Right atrium auricular region (tissue), 2 donors: ENCODE data around the gene HOXC5. TPM values are rescaled to one million over a fixed set of nuclear protein-coding genes. Genes with fewer than 3 reads are reported as not detected.
"Not testable (repeated sequence)": the region's sequence is repeated elsewhere in the genome, so short reads cannot be mapped to it uniquely, and the experiment has no call there.

ENCODE experiments used
- DNase-seq: peaks from one replicate; pipeline ENCODE4 v3.0.0-alpha.2; 2019; ENCODE audit warnings: low spot score
- H3K27ac ChIP-seq, 2 donors: fragments of 200-600 bp; sonication (generic); 1 replicate in 1 of 2; 2 replicates in 1 of 2; pipeline ENCODE4 v1.5.1; 2016 to 2019
- H3K27me3 ChIP-seq, 2 donors: fragments of 200-600 bp; sonication (generic); one replicate each; pipeline versions ENCODE4 v1.5.1 to v1.6.0; 2017 to 2019
- H3K36me3 ChIP-seq: fragments of 200-600 bp; sonication (generic); one replicate; pipeline ENCODE4 v1.5.1; 2016
- H3K4me1 ChIP-seq, 2 donors: fragments of 200-600 bp; sonication (generic); one replicate each; pipeline versions ENCODE4 v1.5.1 to v1.6.0; 2017 to 2019
- H3K4me3 ChIP-seq, 2 donors: fragments of 200-600 bp; sonication (generic); 1 replicate in 1 of 2; 2 replicates in 1 of 2; pipeline ENCODE4 v1.5.1; 2017 to 2019; ENCODE audit warnings: mild to moderate bottlenecking in 1 of 2, moderate library complexity in 1 of 2
- H3K9me3 ChIP-seq, 2 donors: fragments of 200-600 bp; sonication (generic); one replicate each; pipeline ENCODE4 v1.5.1; 2019
- CTCF ChIP-seq, 2 donors: fragments of 200-600 bp; sonication (generic); IDR thresholded peaks; one replicate each; pipeline ENCODE4 v1.5.1; 2019; ENCODE audit warnings: antibody characterized with exemption in 2 of 2
- total RNA-seq, 2 donors: library from RNA; depleted of rRNA; stranded (reverse); fragments of >200 nt; gene quantifications; one replicate each; pipeline ENCODE4 v1.1.0, GENCODE V29; 2016

The HOXC5 gene
- total RNA-seq, 2 donors from 2014 or later, result 0.33 TPM; not detected in 1

GRCh38 chr12:54040648-54041047 lies 7.8 kb downstream of the HOXC5 start:
- TF ChIP-seq CTCF (IDR thresholded peaks at IDR 0.05), result no peak
- Histone ChIP-seq H3K27me3 (peaks cover 5 to 12% of the 10 kb centered on the region in 2 donors), H3K9me3 (no peaks in the 10 kb centered on the region), H3K27ac (no peak overlapping the region), H3K4me1 (no peaks in the 10 kb centered on the region), H3K36me3 (no peaks in the 10 kb centered on the region), H3K4me3 (no peak overlapping the region)
- DNase-seq, result no peak

DNA sequence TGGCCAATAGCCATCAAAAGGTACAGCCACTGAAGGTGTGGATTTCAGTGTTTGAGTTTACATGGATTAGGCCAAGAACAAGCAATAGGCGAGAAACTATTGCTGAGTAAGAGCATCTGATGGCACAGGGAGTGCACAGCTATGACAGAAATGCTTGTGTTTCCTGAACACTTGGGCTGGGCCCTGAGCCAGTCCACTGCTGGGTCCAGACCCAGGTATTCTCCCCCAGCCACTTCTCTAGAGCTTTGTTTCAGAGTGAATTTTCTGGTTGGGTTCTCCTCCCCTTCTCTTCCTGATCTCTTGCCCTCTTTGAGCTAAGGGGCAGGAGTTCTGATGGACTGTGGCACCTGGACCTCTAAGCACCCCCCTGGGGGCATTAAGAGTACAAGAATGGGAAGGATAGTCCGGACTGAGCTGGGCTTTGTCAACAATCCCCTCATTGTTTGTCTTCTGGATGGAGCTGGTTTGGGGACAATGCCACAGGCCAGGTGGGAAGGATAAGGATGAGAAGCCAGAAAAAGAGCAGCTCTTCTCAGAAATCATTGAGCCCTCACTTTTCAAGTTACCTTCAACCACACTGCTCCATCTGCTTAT lies 8.3 kb downstream of the HOXC5 start:
- no peaks in the 10 kb centered on the region for H3K9me3 ChIP-seq
- no peak for TF ChIP-seq CTCF (IDR thresholded peaks at IDR 0.05)
- no peak for DNase-seq
- no peaks in the 10 kb centered on the region for H3K36me3 ChIP-seq
- H3K4me1 ChIP-seq, result no peaks in the 10 kb centered on the region
- H3K27me3 ChIP-seq, result peaks cover 10 to 17% of the 10 kb centered on the region in 2 donors
- H3K27ac ChIP-seq, result no peak overlapping the region
- no peak overlapping the region for H3K4me3 ChIP-seq

DNA sequence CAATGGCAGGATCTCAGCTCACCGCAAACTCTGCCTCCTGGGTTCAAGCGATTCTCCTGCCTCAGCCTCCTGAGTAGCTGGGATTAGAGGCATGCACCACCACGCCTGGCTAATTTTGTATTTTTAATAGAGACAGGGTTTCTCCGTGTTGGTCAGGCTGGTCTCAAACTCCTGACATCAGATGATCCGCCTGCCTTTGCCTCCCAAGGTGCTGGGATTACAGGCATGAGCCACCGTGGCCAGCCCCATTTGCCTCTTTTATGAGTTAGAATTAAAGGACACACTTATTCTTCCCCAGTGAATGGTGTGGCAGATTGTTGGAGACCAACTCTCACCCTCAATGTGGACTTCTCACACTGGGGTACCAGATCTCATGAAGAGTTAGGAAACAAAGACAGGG lies 9.2 kb downstream of the HOXC5 start:
- H3K27me3 ChIP-seq, result peaks cover 15% of the 10 kb centered on the region in 2 donors

GRCh38 chr12:54042970-54043853 lies 10.4 kb downstream of the HOXC5 start:
- H3K27me3 ChIP-seq, result peaks cover 19 to 27% of the 10 kb centered on the region in 2 donors
- peaks cover 0 to 11% of the 10 kb centered on the region in 2 donors for H3K4me1 ChIP-seq
- DNase-seq, result no peak
- no peaks in the 10 kb centered on the region for H3K36me3 ChIP-seq
- TF ChIP-seq CTCF (IDR thresholded peaks at IDR 0.05), result no peak
- H3K27ac ChIP-seq, result no peak overlapping the region
- H3K4me3 ChIP-seq, result no peak overlapping the region
- no peaks in the 10 kb centered on the region for H3K9me3 ChIP-seq

More for the DNA sequence above, 9.2 kb downstream of the HOXC5 start:
- H3K4me3 ChIP-seq, H3K36me3 ChIP-seq, H3K9me3 ChIP-seq, H3K4me1 ChIP-seq, H3K27ac ChIP-seq, DNase-seq: not testable (repeated sequence)

GRCh38 chr12:54044425-54045103 lies 11.7 kb downstream of the HOXC5 start:
- H3K36me3 ChIP-seq, result no peaks in the 10 kb centered on the region
- H3K4me1 ChIP-seq, result peaks cover 0 to 11% of the 10 kb centered on the region in 2 donors
- peaks cover 25 to 35% of the 10 kb centered on the region in 2 donors for H3K27me3 ChIP-seq
- H3K27ac ChIP-seq, result no peak overlapping the region
- DNase-seq, result no peak
- no peaks in the 10 kb centered on the region for H3K9me3 ChIP-seq
- no peak for TF ChIP-seq CTCF (IDR thresholded peaks at IDR 0.05)
- no peak overlapping the region for H3K4me3 ChIP-seq

- no peaks in the 10 kb centered on the region for H3K36me3 ChIP-seq
- no peak overlapping the region for H3K27ac ChIP-seq
- no peaks in the 10 kb centered on the region for H3K9me3 ChIP-seq
- peaks cover 25 to 35% of the 10 kb centered on the region in 2 donors for H3K27me3 ChIP-seq
- TF ChIP-seq CTCF (IDR thresholded peaks at IDR 0.05), result no peak
- no peak overlapping the region for H3K4me3 ChIP-seq
- peaks cover 0 to 11% of the 10 kb centered on the region in 2 donors for H3K4me1 ChIP-seq
- DNase-seq, result no peak
These were observed 12.6 kb downstream of the HOXC5 start for GRCh38 chr12:54045401-54045800.
